Tibial nerve (tissue), 4 donors: ENCODE data around the gene UBD. TPM values are rescaled to one million over a fixed set of nuclear protein-coding genes. Genes with fewer than 3 reads are reported as not detected.

Experiments
- DNase-seq, 2 donors: peaks; one replicate each; pipeline ENCODE4 v3.0.0-alpha.2; 2019; ENCODE audit warnings: low spot score in 2 of 2
- H3K27ac ChIP-seq, 4 donors: fragments of 200-600 bp; sonication (generic) in 3 of 4; one replicate each; pipeline ENCODE4 v1.5.1; 2017 to 2019; ENCODE audit warnings: mild to moderate bottlenecking in 1 of 4
- H3K27me3 ChIP-seq, 2 donors: fragments of 200-600 bp; sonication (generic) in 1 of 2; one replicate each; pipeline versions ENCODE4 v1.5.1 to v1.6.0; 2017 to 2019
- H3K36me3 ChIP-seq, 3 donors: fragments of 200-600 bp; sonication (generic); one replicate each; pipeline ENCODE4 v1.5.1; 2018 to 2019
- H3K4me1 ChIP-seq, 4 donors: fragments of 200-600 bp; sonication (generic) in 3 of 4; one replicate each; pipeline ENCODE4 v1.5.1; 2017 to 2019
- H3K4me3 ChIP-seq, 4 donors: fragments of 200-600 bp; sonication (generic) in 3 of 4; one replicate each; pipeline ENCODE4 v1.5.1; 2017 to 2019; ENCODE audit warnings: mild to moderate bottlenecking in 1 of 4, moderate library complexity in 1 of 4
- H3K9me3 ChIP-seq, 4 donors: fragments of 200-600 bp; sonication (generic) in 3 of 4; one replicate each; pipeline ENCODE4 v1.5.1; 2017 to 2019
- CTCF ChIP-seq, 5 experiments: fragments of 200-600 bp in 3 of 5; fragments of 450-650 bp in 2 of 5; sonication (generic) in 3 of 5; IDR thresholded peaks; one replicate each; pipeline ENCODE4 v1.5.1; 2016 to 2019; ENCODE audit warnings: antibody characterized with exemption in 5 of 5, mild to moderate bottlenecking in 3 of 5, moderate library complexity in 2 of 5
- EP300 ChIP-seq, 2 donors: sonication (generic); formaldehyde crosslinking; IDR thresholded peaks; one replicate each; pipeline ENCODE4 v1.6.1; 2017; ENCODE audit warnings: antibody characterized with exemption in 2 of 2, mild to moderate bottlenecking in 1 of 2
- POLR2A ChIP-seq, 2 donors: fragments of 450-650 bp; IDR thresholded peaks; one replicate each; pipeline ENCODE4 v1.6.1; 2017; ENCODE audit warnings: antibody characterized with exemption in 2 of 2, mild to moderate bottlenecking in 2 of 2, moderate library complexity in 2 of 2
- WGBS, 2 donors: methylation state at CpG; one replicate each; pipeline ENCODE4 v1.1.5; 2018; 5-methylcytosine and 5-hydroxymethylcytosine counted together
- total RNA-seq, 4 donors: library from RNA; depleted of rRNA; stranded (reverse); fragments of >200 nt; gene quantifications; one replicate each; pipeline ENCODE4 v1.1.0, GENCODE V29; 2016

UBD gene
- total RNA-seq, 4 donors from 2014 or later, result 0.63 to 11.6 TPM; not detected in 2

GRCh38 chr6:29524044-29524443 is 35.5 kb downstream of the UBD start:
- H3K4me3 ChIP-seq, result no peak overlapping the region
- no peaks in the 10 kb centered on the region for H3K4me1 ChIP-seq
- no peak overlapping the region for H3K27ac ChIP-seq
- 93 to 94% methylated on average over 2 of the region's 2 CpGs for WGBS, 2 donors
- no peaks in the 10 kb centered on the region for H3K27me3 ChIP-seq
- DNase-seq, result no peak
- no peaks in the 10 kb centered on the region for H3K36me3 ChIP-seq
- no peaks in the 10 kb centered on the region for H3K9me3 ChIP-seq
- TF ChIP-seq EP300 (IDR thresholded peaks at IDR 0.05), result no peak
- TF ChIP-seq POLR2A (IDR thresholded peaks at IDR 0.05), result no peak
- no peak for TF ChIP-seq CTCF (IDR thresholded peaks at IDR 0.05)

- Histone ChIP-seq H3K4me3 (no peak overlapping the region), H3K4me1 (no peaks in the 10 kb centered on the region), H3K27me3 (no peaks in the 10 kb centered on the region), H3K36me3 (no peaks in the 10 kb centered on the region), H3K27ac (no peak overlapping the region), H3K9me3 (no peaks in the 10 kb centered on the region)
- no peak for DNase-seq
- TF ChIP-seq CTCF (IDR thresholded peaks at IDR 0.05) (no peak), POLR2A (IDR thresholded peaks at IDR 0.05) (no peak)
- WGBS, 2 donors, result 86 to 87% methylated on average over 2 of the region's 2 CpGs
Observed at GRCh38 chr6:29522227-29522626, 37.3 kb downstream of the UBD start.

GRCh38 chr6:29521006-29521680 is 38.4 kb downstream of the UBD start:
- no peaks in the 10 kb centered on the region for H3K4me1 ChIP-seq
- H3K4me3 ChIP-seq, result no peak overlapping the region
- TF ChIP-seq EP300 (IDR thresholded peaks at IDR 0.05), result no peak
- no peak for TF ChIP-seq POLR2A (IDR thresholded peaks at IDR 0.05)
- no peak for TF ChIP-seq CTCF (IDR thresholded peaks at IDR 0.05)
- WGBS, 2 donors, result 67 to 70% methylated on average over 8 of the region's 8 CpGs
- no peak for DNase-seq
- peaks cover 0 to 10% (median 0%) of the 10 kb centered on the region in 4 donors for H3K9me3 ChIP-seq
- no peak overlapping the region for H3K27ac ChIP-seq
- no peaks in the 10 kb centered on the region for H3K27me3 ChIP-seq
- no peaks in the 10 kb centered on the region for H3K36me3 ChIP-seq

- TF ChIP-seq POLR2A (IDR thresholded peaks at IDR 0.05) (no peak), CTCF (IDR thresholded peaks at IDR 0.05) (no peak), EP300 (IDR thresholded peaks at IDR 0.05) (no peak)
- 86 to 88% methylated on average over 4 of the region's 4 CpGs for WGBS, 2 donors
- Histone ChIP-seq H3K27ac (no peak overlapping the region), H3K4me1 (no peaks in the 10 kb centered on the region), H3K9me3 (peaks cover 0 to 16% (median 0%) of the 10 kb centered on the region in 4 donors), H3K27me3 (no peaks in the 10 kb centered on the region), H3K36me3 (no peaks in the 10 kb centered on the region), H3K4me3 (no peak overlapping the region)
- DNase-seq, result no peak
Observed at GRCh38 chr6:29520232-29520631, 39.3 kb downstream of the UBD start.

GRCh38 chr6:29519291-29520010 is 40.1 kb downstream of the UBD start:
- no peak for DNase-seq
- H3K9me3 ChIP-seq, result peaks cover 0 to 16% (median 0%) of the 10 kb centered on the region in 4 donors
- TF ChIP-seq CTCF (IDR thresholded peaks at IDR 0.05), result no peak
- no peak for TF ChIP-seq EP300 (IDR thresholded peaks at IDR 0.05)
- H3K4me1 ChIP-seq, result no peaks in the 10 kb centered on the region
- H3K27ac ChIP-seq, result no peak overlapping the region
- no peaks in the 10 kb centered on the region for H3K27me3 ChIP-seq
- H3K4me3 ChIP-seq, result no peak overlapping the region
- WGBS, 2 donors, result 86 to 87% methylated on average over 6 of the region's 6 CpGs
- no peaks in the 10 kb centered on the region for H3K36me3 ChIP-seq
